Activated T-cell treated with anti-CD3 and anti-CD28 coated beads, Interleukin-2, amount 50 U/mL, for 72 hours (primary cell): ENCODE results near the gene PHTF2. TPM values are rescaled to one million over a fixed set of nuclear protein-coding genes. Genes with fewer than 3 reads are reported as not detected.
"Not testable (repeated sequence)": the region's sequence is repeated elsewhere in the genome, so short reads cannot be mapped to it uniquely, and the experiment has no call there.

Source experiments
- ATAC-seq, 2 donors: fragments of 150-1000 bp; cut with Tn5 transposase; replicated peaks in 1 of 2; 2 replicates each; pipeline ENCODE4 v1.10.0; 2021; ENCODE audit warnings: moderate library complexity in 2 of 2, mild to moderate bottlenecking in 1 of 2
- DNase-seq, 2 donors: peaks; one replicate each; pipeline ENCODE4 v3.0.0; 2021 to 2022; ENCODE audit warnings: mixed read lengths in 1 of 2
- H3K27ac Mint-ChIP-seq: one replicate; pipeline ENCODE4 v1.8.0; 2022; ENCODE audit warnings: mild to moderate bottlenecking, moderate library complexity, mixed read lengths
- H3K27me3 Mint-ChIP-seq: one replicate; pipeline ENCODE4 v1.8.0; 2022; ENCODE audit warnings: low read depth, mixed read lengths
- H3K36me3 Mint-ChIP-seq, 2 donors: one replicate each; pipeline ENCODE4 v1.8.0; 2022; ENCODE audit warnings: mixed read lengths in 2 of 2, mild to moderate bottlenecking in 1 of 2; ENCODE audit not compliant: insufficient read depth in 2 of 2
- H3K4me1 Mint-ChIP-seq: one replicate; pipeline ENCODE4 v1.8.0; 2022; ENCODE audit warnings: low read depth, mixed read lengths
- H3K4me3 Mint-ChIP-seq, 2 donors: one replicate each; pipeline ENCODE4 v1.8.0; 2022; ENCODE audit warnings: mild to moderate bottlenecking in 2 of 2, mixed read lengths in 2 of 2, moderate library complexity in 2 of 2
- H3K9me3 Mint-ChIP-seq, 2 donors: one replicate each; pipeline ENCODE4 v1.8.0; 2022; ENCODE audit warnings: mixed read lengths in 2 of 2
- total RNA-seq, 2 donors: library from RNA; stranded (reverse); gene quantifications; one replicate each; pipeline ENCODE4 v1.2.3, GENCODE V29; 2022

The PHTF2 gene
- total RNA-seq, 2 donors from 2014 or later = 16.3 to 25.5 TPM

DNA sequence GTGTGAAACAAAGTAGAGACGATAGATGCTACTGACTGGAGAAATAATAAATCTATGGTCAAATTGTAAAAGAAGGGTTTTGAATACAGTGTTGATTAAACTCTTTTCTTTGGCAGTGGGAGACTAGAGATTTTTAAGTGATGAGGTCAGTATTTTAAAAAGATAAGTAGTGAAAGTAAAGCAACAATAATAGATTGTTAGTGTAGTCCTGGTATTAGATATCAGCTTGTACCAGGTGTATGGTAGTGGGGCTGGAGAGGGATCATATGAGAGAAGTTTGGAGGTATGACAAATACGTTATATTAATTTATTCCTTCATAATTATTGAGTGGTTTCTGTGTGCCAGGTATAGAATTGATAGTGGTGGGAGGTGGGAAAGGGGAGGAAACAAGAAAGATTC is 25.2 kb downstream of the PHTF2 start:
- Mint-ChIP-seq H3K9me3 (peaks cover 18 to 29% of the 10 kb centered on the region in 2 donors), H3K27ac (peak overlapping the region; percentile 34), H3K36me3 (peaks cover 34 to 44% of the 10 kb centered on the region in 2 donors), H3K4me3 (no peak overlapping the region), H3K27me3 (no peaks in the 10 kb centered on the region), H3K4me1 (peaks cover 25% of the 10 kb centered on the region)
- ATAC-seq (no peak), DNase-seq (no peak)

- DNase-seq = no peak
- H3K27me3 Mint-ChIP-seq = no peaks in the 10 kb centered on the region
- H3K4me3 Mint-ChIP-seq = no peak overlapping the region
- H3K27ac Mint-ChIP-seq = no peak overlapping the region
- peaks cover 26 to 36% of the 10 kb centered on the region in 2 donors for H3K36me3 Mint-ChIP-seq
- peaks cover 18 to 24% of the 10 kb centered on the region in 2 donors for H3K9me3 Mint-ChIP-seq
- peaks cover 25% of the 10 kb centered on the region for H3K4me1 Mint-ChIP-seq
- ATAC-seq = no peak
These were observed 26.1 kb downstream of the PHTF2 start for GRCh38 chr7:77824636-77825035.

DNA sequence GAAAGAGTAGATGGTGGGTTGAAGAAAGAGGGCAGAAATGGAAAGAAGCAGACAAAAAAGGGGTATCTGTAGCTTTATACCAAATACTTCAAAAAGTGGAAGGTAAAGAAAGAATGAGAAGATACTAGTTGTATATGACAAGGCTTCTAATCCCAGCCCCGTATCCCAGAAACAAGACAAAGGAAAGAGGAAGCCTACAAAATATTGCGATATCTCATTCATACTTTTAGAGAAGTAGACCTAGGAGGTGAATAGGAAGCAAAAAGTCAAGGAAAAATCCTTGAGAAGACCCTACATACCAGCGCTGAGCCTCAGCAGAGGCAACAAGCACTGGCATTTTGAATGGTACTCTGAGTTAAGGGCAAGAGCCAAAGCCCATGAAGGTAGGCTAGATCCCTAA is 26.6 kb downstream of the PHTF2 start:
- no peak for ATAC-seq
- Mint-ChIP-seq H3K9me3 (peaks cover 16 to 22% of the 10 kb centered on the region in 2 donors), H3K4me1 (peaks cover 25% of the 10 kb centered on the region), H3K27me3 (no peaks in the 10 kb centered on the region), H3K36me3 (peaks cover 24 to 33% of the 10 kb centered on the region in 2 donors), H3K4me3 (no peak overlapping the region), H3K27ac (no peak overlapping the region)
- DNase-seq = no peak

- Mint-ChIP-seq H3K4me3 (no peak overlapping the region), H3K9me3 (peaks cover 10 to 14% of the 10 kb centered on the region in 2 donors), H3K27ac (no peak overlapping the region), H3K27me3 (no peaks in the 10 kb centered on the region), H3K4me1 (peaks cover 35% of the 10 kb centered on the region), H3K36me3 (peaks cover 14 to 21% of the 10 kb centered on the region in 2 donors)
- ATAC-seq (no peak), DNase-seq (no peak)
These were observed 27.7 kb downstream of the PHTF2 start for GRCh38 chr7:77826300-77826699.

GRCh38 chr7:77827999-77828398 is 29.4 kb downstream of the PHTF2 start:
- peaks cover 32% of the 10 kb centered on the region for H3K4me1 Mint-ChIP-seq

DNA sequence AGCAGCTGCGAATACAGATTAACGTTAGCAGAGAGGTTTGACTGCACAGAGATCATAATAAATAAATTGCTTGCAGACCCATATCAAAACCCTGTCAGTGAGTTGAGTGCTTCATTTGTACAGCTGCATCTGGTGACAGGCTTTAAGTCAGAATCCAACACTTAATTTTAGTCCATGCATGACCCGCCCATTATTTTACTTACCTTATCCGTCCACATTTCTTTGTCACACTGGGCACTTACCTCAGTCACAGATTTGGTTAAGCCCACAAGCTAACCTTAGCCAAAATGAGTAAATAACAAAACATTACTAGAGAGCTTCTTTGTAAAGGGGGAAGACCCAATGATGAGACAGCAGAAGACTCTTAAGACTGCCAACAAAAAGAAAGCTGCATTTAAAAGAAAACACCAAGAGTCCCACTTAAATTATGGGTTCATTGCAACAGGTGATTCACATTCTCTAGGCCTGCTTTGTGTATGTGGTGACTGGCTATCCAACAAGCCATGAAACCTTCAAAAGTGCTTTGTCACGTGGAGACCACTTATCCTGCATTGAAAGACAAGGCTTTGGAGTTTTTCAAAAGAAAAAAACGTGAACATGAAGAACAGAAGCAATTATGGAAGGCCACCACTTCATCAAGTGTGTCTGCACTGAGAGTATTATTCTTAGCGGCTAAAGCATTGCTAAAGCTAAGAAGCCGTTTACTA is 32.2 kb downstream of the PHTF2 start:
- peak; percentile 34 to 48 for ATAC-seq
- peak in 1 of 2 donors; percentile 11 for DNase-seq
- Mint-ChIP-seq H3K9me3 (peaks cover 0 to under 1% of the 10 kb centered on the region in 2 donors), H3K4me1 (peaks cover 41% of the 10 kb centered on the region), H3K36me3 (no peaks in the 10 kb centered on the region), H3K4me3 (peak overlapping the region in 1 of 2 donors; percentile 78), H3K27ac (peak overlapping the region; percentile 87), H3K27me3 (no peaks in the 10 kb centered on the region)

More at GRCh38 chr7:77827999-77828398, 29.4 kb downstream of the PHTF2 start:
- Mint-ChIP-seq H3K27ac (no peak overlapping the region), H3K4me3 (no peak overlapping the region), H3K9me3 (peaks cover 5 to 8% of the 10 kb centered on the region in 2 donors), H3K27me3 (no peaks in the 10 kb centered on the region), H3K36me3 (peaks cover 7 to 13% of the 10 kb centered on the region in 2 donors)
- ATAC-seq = no peak
- no peak for DNase-seq

DNA sequence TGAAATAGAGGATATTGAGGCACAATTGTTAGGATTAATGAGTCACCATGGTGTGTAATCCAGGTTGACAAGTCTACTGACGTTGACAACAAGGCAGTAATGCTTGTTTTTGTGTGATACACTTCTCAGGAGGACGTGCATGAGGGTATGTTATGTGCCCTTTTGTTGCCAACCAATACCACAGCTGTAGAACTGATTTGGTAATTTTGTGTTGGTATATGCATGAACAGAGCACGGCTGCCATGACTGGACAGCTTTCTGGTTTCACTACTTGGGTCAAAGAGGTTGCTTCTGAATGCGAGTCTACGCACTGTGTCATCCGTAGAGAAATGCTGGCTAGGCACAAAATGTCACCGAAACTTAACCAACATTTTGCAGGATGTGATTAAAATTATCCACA is 32.9 kb downstream of the PHTF2 start:
- Mint-ChIP-seq H3K9me3 (no peaks in the 10 kb centered on the region), H3K36me3 (no peaks in the 10 kb centered on the region), H3K27ac (peak overlapping the region; percentile 87), H3K4me1 (peaks cover 41% of the 10 kb centered on the region), H3K27me3 (no peaks in the 10 kb centered on the region), H3K4me3 (peak overlapping the region; percentile 20 to 78)
- ATAC-seq = peak; percentile 70 to 84
- DNase-seq = peak; percentile 18 to 52

- Mint-ChIP-seq H3K4me3 (peak overlapping the region; percentile 20 to 78), H3K27ac (peak overlapping the region; percentile 87), H3K4me1 (peaks cover 41% of the 10 kb centered on the region), H3K36me3 (no peaks in the 10 kb centered on the region), H3K27me3 (no peaks in the 10 kb centered on the region), H3K9me3 (no peaks in the 10 kb centered on the region)
- peak in 1 of 2 donors; percentile 6 for ATAC-seq
- DNase-seq = no peak
These were observed 33.4 kb downstream of the PHTF2 start for GRCh38 chr7:77831953-77832352.

GRCh38 chr7:77833136-77833535 is 34.6 kb downstream of the PHTF2 start:
- no peaks in the 10 kb centered on the region for H3K36me3 Mint-ChIP-seq
- no peak for ATAC-seq
- no peak for DNase-seq
- no peaks in the 10 kb centered on the region for H3K9me3 Mint-ChIP-seq
- no peak overlapping the region for H3K27ac Mint-ChIP-seq
- no peaks in the 10 kb centered on the region for H3K27me3 Mint-ChIP-seq
- peak overlapping the region; percentile 1 to 10 for H3K4me3 Mint-ChIP-seq
- peaks cover 39% of the 10 kb centered on the region for H3K4me1 Mint-ChIP-seq

GRCh38 chr7:77836425-77836824 is 37.9 kb downstream of the PHTF2 start:
- H3K27me3 Mint-ChIP-seq, DNase-seq, H3K4me3 Mint-ChIP-seq, H3K9me3 Mint-ChIP-seq, H3K27ac Mint-ChIP-seq, ATAC-seq, H3K36me3 Mint-ChIP-seq: not testable (repeated sequence)
- H3K4me1 Mint-ChIP-seq = peaks cover 24% of the 10 kb centered on the region

- Mint-ChIP-seq H3K4me3 (no peak overlapping the region), H3K4me1 (peaks cover 23% of the 10 kb centered on the region), H3K9me3 (no peaks in the 10 kb centered on the region), H3K27me3 (no peaks in the 10 kb centered on the region), H3K27ac (no peak overlapping the region), H3K36me3 (no peaks in the 10 kb centered on the region)
- ATAC-seq = no peak
- DNase-seq = no peak
These were observed 38.7 kb downstream of the PHTF2 start for GRCh38 chr7:77837275-77837674.

- Mint-ChIP-seq H3K4me3 (no peak overlapping the region), H3K9me3 (no peaks in the 10 kb centered on the region), H3K27ac (no peak overlapping the region), H3K27me3 (no peaks in the 10 kb centered on the region), H3K36me3 (no peaks in the 10 kb centered on the region), H3K4me1 (peaks cover 21% of the 10 kb centered on the region)
- ATAC-seq = no peak
- DNase-seq = no peak
These were observed 39.4 kb downstream of the PHTF2 start for GRCh38 chr7:77837966-77838365.

DNA sequence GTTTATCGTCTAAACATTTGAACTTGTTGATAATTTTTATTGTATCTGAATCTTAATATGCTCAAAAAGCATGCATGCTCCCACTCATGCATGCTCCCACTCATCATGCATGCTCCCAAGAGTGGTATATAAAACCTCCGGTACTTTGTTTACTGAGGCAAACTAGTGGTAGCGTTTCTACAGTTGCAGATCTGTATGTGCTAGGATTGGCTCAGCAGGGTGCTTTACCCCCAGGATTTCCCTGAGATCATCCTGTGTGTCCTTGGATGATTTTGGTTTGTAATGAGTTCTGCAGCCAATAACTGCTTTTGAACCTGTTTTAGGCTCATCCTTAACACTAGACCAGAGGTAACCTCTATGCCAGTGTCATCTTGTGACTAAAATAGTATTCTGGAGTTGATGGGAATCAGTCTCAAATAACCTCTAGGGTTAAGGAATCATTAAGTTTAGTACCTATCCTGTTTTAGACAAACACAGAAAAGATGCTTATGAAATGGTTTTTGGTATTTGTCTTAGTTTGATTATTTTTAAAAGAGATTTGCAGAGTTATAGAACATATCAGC is 40.4 kb downstream of the PHTF2 start:
- DNase-seq (no peak), ATAC-seq (no peak)
- Mint-ChIP-seq H3K36me3 (no peaks in the 10 kb centered on the region), H3K4me1 (peaks cover 13% of the 10 kb centered on the region), H3K4me3 (no peak overlapping the region), H3K27me3 (no peaks in the 10 kb centered on the region), H3K27ac (no peak overlapping the region), H3K9me3 (no peaks in the 10 kb centered on the region)
